ENCODE results near the gene DDX55. TPM values are rescaled to one million over a fixed set of nuclear protein-coding genes. Genes with fewer than 3 reads are reported as not detected.
A peak's percentile ranks its signal among the peaks of the same experiment; 100 is the strongest.

The DDX55 gene
- total RNA-seq, 1 experiment from 2014 or later: 50.0 TPM

- Histone ChIP-seq H2AFZ (ENCODE audit: low read length) (no peak overlapping the region), H3K27me3 (ENCODE audit: low read length) (no peaks in the 10 kb centered on the region), H3K4me1 (ENCODE audit: insufficient read depth, low read length) (peaks cover 4% of the 10 kb centered on the region; the same call in 1 of the 2 replicates), H3K36me3 (ENCODE audit: low read depth, low read length) (peaks cover 34% of the 10 kb centered on the region), H3K9me2 (replicated peaks; ENCODE audit: low read length) (no peaks in the 10 kb centered on the region), H3K4me2 (ENCODE audit: low read length) (no peak overlapping the region), H3K79me2 (ENCODE audit: low read length) (peaks cover 40% of the 10 kb centered on the region), H3K9ac (ENCODE audit: low read length) (no peak overlapping the region), H3F3A (ENCODE audit: low read length, unreplicated experiment) (no peaks in the 10 kb centered on the region), H4K20me1 (ENCODE audit: low read length) (no peaks in the 10 kb centered on the region), H3K27ac (ENCODE audit: low read length) (no peak overlapping the region), H3K4me3 (ENCODE audit: low read length) (no peak overlapping the region), H3K9me3 (ENCODE audit: low read length) (no peaks in the 10 kb centered on the region)
- DNase-seq (no peak), ATAC-seq (no peak)
- no peak for TF ChIP-seq EZH2 (IDR thresholded peaks at IDR 0.05; ENCODE audit: low read length, unreplicated experiment)
- TF ChIP-seq CTCF (conservative IDR thresholded peaks at IDR 0.05; ENCODE audit: low read depth, low read length): no peak
- TF ChIP-seq EZH2phosphoT487 (IDR thresholded peaks at IDR 0.05; ENCODE audit: borderline replicate concordance, low read length): no peak
- ChIA-PET CTCF (no interaction called here), POLR2A (ENCODE audit: unreplicated experiment) (no interaction called here)
- intact Hi-C loops (cut with micrococcal nuclease): no loop called here
- TSS peak; percentile 47 for BruUV-seq (replicated peaks)
Measured at GRCh38 chr12:123597100-123597499, 4.8 kb upstream of the DDX55 start.

- Histone ChIP-seq H3K79me2 (ENCODE audit: low read length) (peaks cover 42% of the 10 kb centered on the region), H3K4me2 (ENCODE audit: low read length) (no peak overlapping the region), H3K9me2 (replicated peaks; ENCODE audit: low read length) (no peaks in the 10 kb centered on the region), H3K27ac (ENCODE audit: low read length) (no peak overlapping the region), H4K20me1 (ENCODE audit: low read length) (0 out of 2 replicates have a peak, but pooled peaks cover 4% of the 10 kb centered on the region), H3K4me1 (ENCODE audit: insufficient read depth, low read length) (peaks cover 6% of the 10 kb centered on the region; the same call in 1 of the 2 replicates), H2AFZ (ENCODE audit: low read length) (no peak overlapping the region), H3F3A (ENCODE audit: low read length, unreplicated experiment) (no peaks in the 10 kb centered on the region), H3K27me3 (ENCODE audit: low read length) (no peaks in the 10 kb centered on the region), H3K36me3 (ENCODE audit: low read depth, low read length) (peaks cover 34% of the 10 kb centered on the region), H3K9me3 (ENCODE audit: low read length) (no peaks in the 10 kb centered on the region), H3K9ac (ENCODE audit: low read length) (no peak overlapping the region), H3K4me3 (ENCODE audit: low read length) (no peak overlapping the region)
- DNase-seq: no peak
- ATAC-seq: no peak
- ChIA-PET CTCF (no interaction called here), POLR2A (ENCODE audit: unreplicated experiment) (no interaction called here)
- BruUV-seq (replicated peaks): no TSS peak
- no peak for TF ChIP-seq CTCF (conservative IDR thresholded peaks at IDR 0.05; ENCODE audit: low read depth, low read length)
- no peak for TF ChIP-seq EZH2phosphoT487 (IDR thresholded peaks at IDR 0.05; ENCODE audit: borderline replicate concordance, low read length)
- no peak for TF ChIP-seq EZH2 (IDR thresholded peaks at IDR 0.05; ENCODE audit: low read length, unreplicated experiment)
- intact Hi-C loops (cut with micrococcal nuclease): no loop called here
Measured at GRCh38 chr12:123598522-123598921, 3.4 kb upstream of the DDX55 start.

GRCh38 chr12:123599310-123599709 is 2.6 kb upstream of the DDX55 start:
- POLR2A ChIA-PET (ENCODE audit: unreplicated experiment): no interaction called here
- CTCF ChIA-PET: no interaction called here
- no TSS peak for BruUV-seq (replicated peaks)
- H3K4me2 ChIP-seq (ENCODE audit: low read length): no peak overlapping the region
- H3K27ac ChIP-seq (ENCODE audit: low read length): no peak overlapping the region
- TF ChIP-seq EZH2phosphoT487 (IDR thresholded peaks at IDR 0.05; ENCODE audit: borderline replicate concordance, low read length): no peak
- TF ChIP-seq EZH2 (IDR thresholded peaks at IDR 0.05; ENCODE audit: low read length, unreplicated experiment): no peak
- no peak for TF ChIP-seq CTCF (conservative IDR thresholded peaks at IDR 0.05; ENCODE audit: low read depth, low read length)
- H3K9me3 ChIP-seq (ENCODE audit: low read length): no peaks in the 10 kb centered on the region
- H2AFZ ChIP-seq (ENCODE audit: low read length): no peak overlapping the region
- no peak overlapping the region for H3K9ac ChIP-seq (ENCODE audit: low read length)
- no peaks in the 10 kb centered on the region for H3K9me2 ChIP-seq (replicated peaks; ENCODE audit: low read length)
- H3F3A ChIP-seq (ENCODE audit: low read length, unreplicated experiment): no peaks in the 10 kb centered on the region
- intact Hi-C loops (cut with micrococcal nuclease): no loop called here
- H3K4me3 ChIP-seq (ENCODE audit: low read length): no peak overlapping the region
- ATAC-seq (no peak), DNase-seq (no peak)
- peaks cover 45% of the 10 kb centered on the region for H3K79me2 ChIP-seq (ENCODE audit: low read length)
- H3K27me3 ChIP-seq (ENCODE audit: low read length): no peaks in the 10 kb centered on the region
- H4K20me1 ChIP-seq (ENCODE audit: low read length): 0 out of 2 replicates have a peak, but pooled peaks cover 4% of the 10 kb centered on the region
- peaks cover 41% of the 10 kb centered on the region for H3K36me3 ChIP-seq (ENCODE audit: low read depth, low read length)
- H3K4me1 ChIP-seq (ENCODE audit: insufficient read depth, low read length): peaks cover 6% of the 10 kb centered on the region; the same call in 1 of the 2 replicates

Data from PC-3 (cell line).